Keratinocyte (primary cell): Measurements from ENCODE around the gene LSM14A. TPM values are rescaled to one million over a fixed set of nuclear protein-coding genes. Genes with fewer than 3 reads are reported as not detected.

Experiments
- DNase-seq: peaks from one replicate; pipeline ENCODE4 v3.0.0-alpha.2; 2011; ENCODE audit warnings: low read depth, missing footprints, low spot score
- FAIRE-seq: peaks from 2 replicates; lab custom pipeline; 2011; peaks lifted over from hg19 to GRCh38; lab: Jason Lieb, UNC
- H2AFZ ChIP-seq: 2 replicates; pipeline ENCODE4 v1.6.0; 2012; ENCODE audit warnings: low read length, control low read depth, inconsistent platforms; ENCODE audit not compliant: control insufficient read depth
- H3K27ac ChIP-seq: 2 replicates; pipeline ENCODE4 v1.5.1; 2011; ENCODE audit warnings: low read length; ENCODE audit not compliant: control insufficient read depth, insufficient read depth
- H3K27me3 ChIP-seq: 3 replicates; pipeline ENCODE4 v1.6.0; 2011; ENCODE audit warnings: low read length; ENCODE audit not compliant: control insufficient read depth, insufficient read depth; ENCODE audit errors: extremely low read depth
- H3K36me3 ChIP-seq, 2 experiments: 2 replicates in 1 of 2; 3 replicates in 1 of 2; pipeline ENCODE4 v1.5.1; 2011; ENCODE audit warnings: low read length in 2 of 2, mild to moderate bottlenecking in 1 of 2; ENCODE audit not compliant: control insufficient read depth in 2 of 2, insufficient read depth in 2 of 2; ENCODE audit errors: extremely low read depth in 1 of 2
- H3K4me1 ChIP-seq: 3 replicates; pipeline ENCODE4 v1.5.1; 2011; ENCODE audit warnings: low read length; ENCODE audit not compliant: control insufficient read depth, insufficient read depth; ENCODE audit errors: extremely low read depth
- H3K4me2 ChIP-seq: 3 replicates; pipeline ENCODE4 v1.6.0; 2011; ENCODE audit warnings: low read depth, low read length; ENCODE audit not compliant: control insufficient read depth, insufficient read depth; ENCODE audit errors: extremely low read depth
- H3K4me3 ChIP-seq, 3 experiments: fragments of 200-600 bp in 1 of 3; sonication (generic) in 1 of 3; 2 replicates in 2 of 3; 3 replicates in 1 of 3; pipeline ENCODE4 v1.5.1; 2011 to 2016; ENCODE audit warnings: low read length in 3 of 3, mild to moderate bottlenecking in 3 of 3, control low read depth in 2 of 3, inconsistent platforms in 1 of 3, low read depth in 1 of 3, mixed read lengths in 1 of 3, mixed run types in 1 of 3, moderate library complexity in 1 of 3; ENCODE audit not compliant: control insufficient read depth in 2 of 3, insufficient read depth in 2 of 3; ENCODE audit errors: extremely low read depth in 1 of 3
- H3K79me2 ChIP-seq: 2 replicates; pipeline ENCODE4 v1.6.0; 2012; ENCODE audit warnings: low read length; ENCODE audit not compliant: control insufficient read depth, insufficient read depth
- H3K9ac ChIP-seq: 3 replicates; pipeline ENCODE4 v1.6.0; 2011; ENCODE audit warnings: low read length; ENCODE audit not compliant: control insufficient read depth, insufficient read depth; ENCODE audit errors: extremely low read depth
- H3K9me1 ChIP-seq: 3 replicates; pipeline ENCODE4 v1.6.0; 2011; ENCODE audit warnings: low read length; ENCODE audit not compliant: control insufficient read depth, insufficient read depth; ENCODE audit errors: extremely low read depth
- H3K9me3 ChIP-seq: 2 replicates; pipeline ENCODE4 v1.5.1; 2012; ENCODE audit warnings: low read depth, low read length; ENCODE audit not compliant: control insufficient read depth
- H4K20me1 ChIP-seq: 3 replicates; pipeline ENCODE4 v1.6.0; 2011; ENCODE audit warnings: low read length; ENCODE audit not compliant: control insufficient read depth, insufficient read depth; ENCODE audit errors: extremely low read depth
- CTCF ChIP-seq, 3 experiments: IDR thresholded peaks in 1 of 3; conservative IDR thresholded peaks in 1 of 3; optimal IDR thresholded peaks in 1 of 3; 2 replicates in 2 of 3; 3 replicates in 1 of 3; pipeline versions ENCODE3 to v1.5.1; 2011; ENCODE audit warnings: low read length in 3 of 3, mild to moderate bottlenecking in 3 of 3, moderate library complexity in 2 of 3, control low read depth in 1 of 3, inconsistent platforms in 1 of 3; ENCODE audit not compliant: insufficient read depth in 2 of 3; ENCODE audit errors: extremely low read depth in 1 of 3
- EZH2 ChIP-seq: IDR thresholded peaks from one replicate; pipeline ENCODE4 v1.6.1; 2012; ENCODE audit warnings: inconsistent platforms, mild to moderate bottlenecking, low read length, moderate library complexity
- dilution Hi-C: fragments of 300-500 bp; cut with MboI; formaldehyde crosslinking; loops from one replicate; pipeline ENCODE4 v1.7.0; 2020; ENCODE audit warnings: low sequenced_read_pairs; ENCODE audit not compliant: extremely low pct_ligation_motif_present
- polyA plus RNA-seq, 5 experiments: library from polyadenylated mRNA; depleted of rRNA in 3 of 5; stranded (reverse) in 3 of 5; stranded (forward) in 1 of 5; unstranded in 1 of 5; fragments of >200 nt; gene quantifications; 1 replicate in 1 of 5; 2 replicates in 3 of 5; 3 replicates in 1 of 5; pipeline versions ENCODE4 v1.2.1 to v1.2.3, GENCODE V29; 2011 to 2012; ENCODE audit warnings: missing spikeins in 2 of 5, low read depth in 1 of 5, low replicate concordance in 1 of 5

The LSM14A gene
- polyA plus RNA-seq, 1 donor (not counting 4 experiments of a cell fraction or from before 2014, with no cell fraction given) = 103 TPM

GRCh38 chr19:34148658-34149185, 23.6 kb upstream of the LSM14A start:
- H3K4me3 ChIP-seq = no peak overlapping the region
- TF ChIP-seq CTCF (optimal IDR thresholded peaks at IDR 0.05 in 1 of 3, IDR thresholded peaks at IDR 0.05 in 1 of 3, conservative IDR thresholded peaks at IDR 0.05 in 1 of 3; ENCODE audit: extremely low read depth in 1 of 3, insufficient read depth in 2 of 3, low read length in 3 of 3) (no peak), EZH2 (no peak)
- H3K36me3 ChIP-seq = no peaks in the 10 kb centered on the region
- H3K27me3 ChIP-seq = no peaks in the 10 kb centered on the region
- H2AFZ ChIP-seq = no peak overlapping the region
- dilution Hi-C loops = no loop called here
- H3K9me1 ChIP-seq = no peaks in the 10 kb centered on the region
- no peaks in the 10 kb centered on the region for H4K20me1 ChIP-seq
- H3K79me2 ChIP-seq = no peaks in the 10 kb centered on the region
- no peak for FAIRE-seq
- no peaks in the 10 kb centered on the region for H3K4me1 ChIP-seq
- no peaks in the 10 kb centered on the region for H3K9me3 ChIP-seq
- no peak for DNase-seq
- H3K4me2 ChIP-seq = no peak overlapping the region
- no peak overlapping the region for H3K9ac ChIP-seq
- no peak overlapping the region for H3K27ac ChIP-seq

DNA sequence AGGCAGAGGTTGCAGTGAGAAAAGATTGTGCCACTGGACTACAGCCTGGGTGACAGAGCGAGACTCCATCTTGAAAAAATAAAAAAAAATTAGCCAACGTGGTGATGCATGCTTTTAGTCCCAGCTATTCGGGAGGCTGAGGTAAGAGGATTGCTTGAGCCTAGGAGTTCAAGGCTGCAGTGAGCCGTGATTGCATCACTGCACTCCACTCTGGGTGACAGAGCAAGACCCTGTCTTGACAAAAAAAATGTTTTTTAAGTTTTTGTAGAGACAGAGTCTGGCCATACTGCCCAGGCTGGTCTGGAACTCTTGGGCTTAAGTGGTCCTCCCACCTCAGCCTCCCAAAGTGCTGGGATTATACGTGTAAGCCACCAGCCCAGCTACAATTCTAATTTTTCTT, 22.4 kb upstream of the LSM14A start:
- Histone ChIP-seq H3K9me1 (no peaks in the 10 kb centered on the region), H3K4me2 (no peak overlapping the region), H3K36me3 (no peaks in the 10 kb centered on the region), H3K9ac (no peak overlapping the region), H3K9me3 (no peaks in the 10 kb centered on the region), H2AFZ (no peak overlapping the region), H4K20me1 (no peaks in the 10 kb centered on the region), H3K4me3 (no peak overlapping the region), H3K4me1 (no peaks in the 10 kb centered on the region), H3K27me3 (no peaks in the 10 kb centered on the region), H3K79me2 (no peaks in the 10 kb centered on the region), H3K27ac (no peak overlapping the region)
- DNase-seq (no peak), FAIRE-seq (no peak)
- dilution Hi-C loops = no loop called here
- TF ChIP-seq CTCF (optimal IDR thresholded peaks at IDR 0.05 in 1 of 3, IDR thresholded peaks at IDR 0.05 in 1 of 3, conservative IDR thresholded peaks at IDR 0.05 in 1 of 3; ENCODE audit: extremely low read depth in 1 of 3, insufficient read depth in 2 of 3, low read length in 3 of 3) (no peak), EZH2 (no peak)
